GM19397 (cell line): Measurements from ENCODE around the gene RBM15B.
A peak's percentile ranks its signal among the peaks of the same experiment; 100 is the strongest.
"Not testable (repeated sequence)": the region's sequence is repeated elsewhere in the genome, so short reads cannot be mapped to it uniquely, and the experiment has no call there.

ENCODE experiments used
- ATAC-seq: cut with Tn5 transposase; IDR thresholded peaks from one replicate; pipeline ENCODE4 v1.9.1; 2021; ENCODE audit warnings: mild to moderate bottlenecking, moderate library complexity; ENCODE audit not compliant: unreplicated experiment

Gene RBM15B

GRCh38 chr3:51375571-51375970 lies 15.5 kb upstream of the RBM15B start:
- ATAC-seq, result no peak

DNA sequence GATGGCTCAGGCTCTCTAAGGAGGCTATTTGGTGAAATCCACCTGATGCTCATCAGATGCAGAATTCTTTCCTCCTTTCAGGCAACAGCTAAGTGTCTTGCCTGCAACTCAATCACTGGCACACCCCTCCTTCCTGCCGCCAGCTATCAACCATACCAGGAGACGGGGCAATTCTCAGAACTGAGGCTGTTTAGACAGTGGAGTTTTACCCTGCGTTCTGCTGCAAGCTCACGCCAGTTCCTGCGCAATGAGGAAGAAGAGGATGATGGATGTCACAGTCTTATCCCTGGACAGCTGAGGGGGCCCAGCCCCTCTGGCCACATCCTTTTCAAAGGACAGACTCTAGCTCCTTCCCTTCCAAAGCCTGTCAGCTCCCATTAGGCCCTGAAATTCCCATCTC lies 13.0 kb upstream of the RBM15B start:
- ATAC-seq, result no peak

- ATAC-seq, result no peak
Measured at GRCh38 chr3:51378726-51379125, 12.4 kb upstream of the RBM15B start.

DNA sequence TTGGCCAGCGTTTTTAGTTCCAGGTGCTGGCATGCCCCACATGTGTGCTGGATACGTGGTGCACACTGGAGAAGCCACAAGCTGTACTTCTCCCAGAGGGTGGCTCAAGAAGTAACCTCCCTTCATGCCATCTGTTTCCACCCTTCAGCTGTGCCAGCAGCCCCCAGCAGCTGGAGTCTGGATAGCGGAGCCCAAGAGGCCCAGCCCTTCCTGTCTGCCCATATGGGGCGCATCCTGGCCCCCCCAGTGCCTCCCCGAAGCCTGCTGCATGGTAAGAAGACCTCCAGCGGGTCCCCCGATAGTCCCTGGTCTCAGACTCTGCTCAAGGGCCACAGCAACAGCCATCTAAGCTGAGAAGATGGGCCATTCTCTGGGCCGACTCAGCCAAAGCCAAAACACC lies 11.8 kb upstream of the RBM15B start:
- ATAC-seq, result no peak

DNA sequence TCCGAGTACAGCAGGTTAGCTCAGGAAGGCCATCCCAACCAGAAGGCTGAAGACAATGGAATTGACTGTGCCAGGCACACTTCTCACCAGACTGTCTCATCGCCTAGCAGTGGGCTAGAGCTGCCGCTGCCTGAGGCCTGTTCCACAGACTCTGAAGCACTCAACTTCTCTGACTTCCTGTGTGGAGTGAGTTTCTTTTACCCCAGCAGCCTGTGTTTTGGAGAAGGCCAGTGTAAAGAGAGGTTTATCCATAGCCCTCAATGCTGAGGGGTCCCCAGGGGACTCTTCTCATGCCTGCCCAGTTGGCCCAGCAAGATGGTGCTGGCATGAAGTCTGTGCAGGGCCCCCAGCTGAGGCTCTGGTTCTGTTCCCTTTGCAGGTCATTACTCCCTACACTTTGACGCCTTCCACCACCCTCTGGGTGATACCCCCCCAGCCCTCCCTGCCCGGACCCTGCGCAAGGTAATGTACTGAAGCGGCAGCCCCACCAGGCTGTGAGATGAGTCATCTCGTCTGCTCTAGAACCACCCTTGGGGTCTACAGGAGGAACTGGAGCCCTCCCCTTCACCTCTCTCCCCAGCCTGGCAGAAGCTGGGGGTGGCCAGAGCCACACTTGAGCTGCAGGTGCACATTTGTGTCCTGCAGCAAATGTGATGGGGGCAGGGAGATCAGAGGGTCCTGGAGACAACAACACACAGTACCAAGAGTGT lies 11.2 kb upstream of the RBM15B start:
- no peak for ATAC-seq

GRCh38 chr3:51380601-51381332 lies 10.3 kb upstream of the RBM15B start:
- ATAC-seq, result no peak

DNA sequence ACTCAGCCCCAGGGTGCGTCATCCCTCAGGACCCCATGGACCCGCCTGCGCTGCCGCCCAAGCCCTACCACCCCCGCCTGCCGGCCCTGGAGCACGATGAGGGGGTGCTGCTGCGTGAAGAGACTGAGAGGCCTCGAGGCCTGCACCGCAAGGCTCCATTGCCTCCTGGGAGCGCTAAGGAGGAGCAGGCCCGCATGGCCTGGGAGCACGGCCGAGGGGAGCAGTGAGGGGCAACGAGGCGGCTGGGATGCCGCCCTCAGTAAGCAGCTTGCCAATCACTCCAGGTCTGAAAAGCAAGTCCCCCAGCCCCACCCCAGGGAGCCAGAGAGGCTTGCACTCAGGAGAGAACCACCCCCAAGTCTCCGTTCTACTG lies 9.8 kb upstream of the RBM15B start:
- no peak for ATAC-seq

DNA sequence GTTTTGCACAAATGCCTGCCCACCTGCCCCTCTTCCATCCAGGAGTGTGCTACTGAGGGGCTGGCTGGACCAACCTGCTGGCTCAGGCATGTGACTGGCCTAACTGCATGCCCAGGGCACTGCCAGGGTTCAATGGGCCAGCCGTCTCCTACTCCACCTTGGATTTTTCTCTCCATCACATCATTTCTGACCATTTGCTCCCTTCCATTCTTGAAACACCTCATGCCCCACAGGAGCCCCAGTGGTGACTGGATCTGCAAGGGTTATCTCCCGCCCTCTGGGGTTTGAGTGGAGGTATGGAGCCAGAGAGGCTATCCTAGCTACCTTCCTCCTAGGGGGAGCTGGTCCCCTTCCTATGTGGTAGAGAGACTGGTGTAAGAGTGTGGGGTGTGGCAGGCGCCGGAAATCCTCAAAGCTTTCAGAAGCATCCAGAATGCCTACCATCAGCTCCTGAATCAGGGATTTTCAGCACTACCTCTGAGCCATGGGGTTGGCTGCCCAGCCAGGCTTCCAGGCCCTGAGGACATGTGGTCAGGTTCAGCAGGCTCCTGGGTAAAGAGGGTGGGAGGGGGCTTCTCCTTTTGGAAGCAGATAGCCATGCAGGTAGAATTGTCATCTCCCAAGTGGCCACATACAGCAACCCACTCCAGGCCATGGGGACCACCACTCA lies 8.9 kb upstream of the RBM15B start:
- ATAC-seq, result no peak

DNA sequence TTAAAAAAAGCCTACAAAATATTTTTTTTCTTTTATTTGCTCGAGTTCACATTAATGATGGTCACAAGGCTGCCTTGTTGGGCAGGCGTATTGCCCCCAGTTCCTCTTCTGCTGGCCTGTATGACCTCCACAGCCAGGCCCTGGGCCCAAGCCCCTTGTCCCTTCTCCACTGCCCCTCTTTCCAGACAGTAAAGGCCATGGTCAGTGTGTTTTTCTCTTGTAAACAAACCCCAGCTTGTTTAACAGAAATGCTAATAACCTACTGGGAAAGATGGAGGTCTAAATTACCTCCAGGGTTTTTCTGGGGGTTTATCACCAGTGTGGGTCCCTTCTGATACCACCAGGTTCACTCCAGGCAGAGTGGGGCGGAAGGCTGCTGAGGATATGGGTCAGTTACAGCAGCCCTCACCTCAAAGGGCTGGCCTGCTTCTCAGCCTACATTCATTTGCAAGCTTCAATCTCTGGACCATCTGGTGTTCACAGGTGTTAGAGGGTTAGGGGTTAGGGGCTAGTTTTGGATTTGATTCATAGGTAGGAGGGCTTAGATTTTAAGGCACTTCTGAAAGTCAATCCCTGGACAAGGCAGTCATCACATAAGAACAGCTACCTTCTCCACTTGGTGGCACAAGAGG lies 8.0 kb upstream of the RBM15B start:
- no peak for ATAC-seq

- peak; percentile 9 for ATAC-seq
Measured at GRCh38 chr3:51384055-51384725, 6.9 kb upstream of the RBM15B start.

GRCh38 chr3:51384726-51385473 lies 6.2 kb upstream of the RBM15B start, which contains the start of gene MANF:
MANF (plus strand) TSS chr3:51385291; CDS start chr3:51385343, 52 bp downstream.
- peak; percentile 94 for ATAC-seq

DNA sequence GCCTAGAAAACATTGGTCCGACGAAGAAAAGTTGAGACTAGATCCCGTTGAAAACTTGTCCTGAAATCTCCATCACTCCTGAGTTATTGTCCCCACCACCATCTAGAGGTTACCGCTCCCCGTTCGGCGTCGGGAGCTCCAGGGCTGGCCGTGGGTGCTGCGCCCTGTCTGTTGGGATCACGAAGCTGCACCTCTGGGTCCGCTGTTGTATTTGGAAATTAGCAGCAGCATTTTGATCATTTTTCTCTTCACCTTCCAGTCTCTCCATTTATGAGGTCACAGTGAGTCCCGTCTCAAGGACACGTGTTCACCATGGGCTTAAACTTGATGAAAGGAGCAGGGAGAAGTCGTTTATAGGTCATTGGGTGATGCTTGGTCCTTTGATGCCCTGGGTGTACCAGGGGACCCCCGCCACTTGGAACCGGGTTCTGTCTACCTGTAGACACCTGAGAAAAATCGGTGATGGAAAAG lies 5.4 kb upstream of the RBM15B start:
- no peak for ATAC-seq

- no peak for ATAC-seq
Measured at GRCh38 chr3:51386159-51386851, 4.8 kb upstream of the RBM15B start.

- ATAC-seq, result no peak
Measured at GRCh38 chr3:51386852-51387229, 4.2 kb upstream of the RBM15B start.

DNA sequence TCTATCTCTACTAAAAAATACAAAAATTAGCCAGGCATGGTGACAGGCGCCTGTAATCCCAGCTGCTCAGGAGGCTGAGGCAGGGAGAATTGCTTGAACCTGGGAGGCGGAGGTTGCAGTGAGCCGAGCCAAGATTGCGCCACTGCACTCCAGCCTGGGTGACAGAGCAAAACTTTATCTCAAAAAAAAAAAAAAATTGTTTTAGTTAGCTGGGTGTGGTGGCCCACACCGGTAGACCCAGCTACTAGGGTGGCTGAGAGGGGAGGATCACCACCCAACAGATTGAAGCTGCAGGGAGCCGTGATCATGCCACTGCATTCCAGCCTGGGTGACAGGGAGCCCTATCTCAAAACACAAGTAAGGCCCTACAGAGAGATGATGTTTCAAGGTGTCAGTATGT lies 3.8 kb upstream of the RBM15B start:
- ATAC-seq, result not testable (repeated sequence)

- no peak for ATAC-seq
Measured at GRCh38 chr3:51388286-51389029, 2.6 kb upstream of the RBM15B start.

DNA sequence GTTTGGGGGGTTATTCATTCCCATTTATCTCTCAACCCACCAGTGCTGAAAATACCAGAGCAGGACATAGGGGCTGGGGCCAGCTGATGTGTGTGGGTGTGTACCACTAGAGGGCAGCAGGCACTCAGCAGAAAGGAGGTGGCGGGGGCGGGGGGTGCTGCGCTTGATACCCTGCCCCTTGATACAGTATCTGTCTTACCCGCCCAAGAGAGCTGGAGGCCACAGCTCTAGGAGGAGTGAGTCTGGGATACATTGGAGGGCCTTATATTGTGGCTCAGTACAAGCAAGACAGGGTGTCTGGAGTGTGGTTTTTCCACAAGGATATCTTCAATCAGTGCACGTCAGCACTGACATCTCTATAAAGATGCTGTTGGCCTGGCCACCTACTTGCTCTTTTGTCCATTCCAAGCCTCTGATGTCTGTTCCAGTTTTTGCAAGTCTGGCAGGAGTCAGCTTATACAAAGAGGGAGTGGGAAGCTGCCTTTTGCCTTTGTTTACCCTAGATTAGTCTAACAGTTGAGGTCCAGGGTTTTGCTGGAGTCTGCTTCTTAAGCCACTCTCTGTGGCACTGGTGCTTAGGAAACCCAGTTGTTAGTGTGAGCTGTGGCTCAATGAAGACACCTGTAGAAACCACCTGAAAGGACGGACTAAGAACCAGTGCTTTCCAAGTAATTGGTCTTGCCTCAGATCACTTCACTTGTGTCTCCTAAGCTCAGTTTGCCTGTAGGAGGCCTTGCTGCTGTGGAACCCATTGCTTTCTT lies 1.5 kb upstream of the RBM15B start:
- no peak for ATAC-seq
